ENCODE measurements around the gene RAD9B. TPM values are rescaled to one million over a fixed set of nuclear protein-coding genes. Genes with fewer than 3 reads are reported as not detected.

The RAD9B gene
- total and polyA plus RNA-seq, 9 of the 15 experiments (the other 6 are each of a cell fraction or from before 2014, with no cell fraction given) = 0.05 to 0.83 (median 0.32) TPM

GRCh38 chr12:110533607-110534006 is 31.5 kb downstream of the RAD9B start:
- Histone ChIP-seq H4K20me1 (replicated peaks; ENCODE audit: control insufficient read depth, insufficient read depth, low read length) (no peaks in the 10 kb centered on the region), H3K9ac (ENCODE audit: insufficient read depth in 1 of 2, low read depth in 2 of 2, low read length in 2 of 2) (no peak overlapping the region), H3K27ac (ENCODE audit: extremely low read depth, low read depth, low read length) (no peak overlapping the region), H3K79me2 (ENCODE audit: control insufficient read depth, insufficient read depth, low read length) (no peaks in the 10 kb centered on the region; the same call in 2 of the 3 replicates), H3K36me3 (ENCODE audit: control insufficient read depth, insufficient read depth, low read length) (peaks cover 61% of the 10 kb centered on the region), H2AFZ (ENCODE audit: low read depth, low read length) (no peak overlapping the region), H3K4me2 (ENCODE audit: insufficient read depth, low read length) (no peak overlapping the region), H3K4me1 (replicated peaks in 1 of 2; ENCODE audit: control insufficient read depth in 2 of 2, insufficient read depth in 2 of 2, low read length in 2 of 2) (no peaks in the 10 kb centered on the region), H3K4me3 (no peak overlapping the region), H3K9me1 (ENCODE audit: control insufficient read depth, insufficient read depth, low read length) (no peaks in the 10 kb centered on the region), H3K27me3 (ENCODE audit: control insufficient read depth in 2 of 2, insufficient read depth in 2 of 2, low read length in 2 of 2) (no peaks in the 10 kb centered on the region), H3K9me3 (replicated peaks; ENCODE audit: control insufficient read depth, insufficient read depth, low read depth, low read length) (no peaks in the 10 kb centered on the region)
- BruUV-seq (replicated peaks) = no TSS peak
- ChIA-PET CTCF (ENCODE audit: low intra/inter-chr PET ratio) (no interaction called here), POLR2A (interaction anchor here (0.9 kb wide), 1 partner anchor 10 kb away, joined by 3 read pairs; no protein-coding TSS in a partner anchor)
- no peak for FAIRE-seq
- intact Hi-C loops (cut with micrococcal nuclease) = no loop called here
- in situ Hi-C loops (cut with MboI) = no loop called here
- ATAC-seq = no peak
- 63% methylated on average over 6 of the region's 6 CpGs for WGBS (ENCODE audit: insufficient coverage, low coverage, missing lambda C conversion rate)
- TF ChIP-seq E4F1 (CRISPR knock-in tag; IDR thresholded peaks at IDR 0.05; ENCODE audit: borderline replicate concordance) = no peak
- TF ChIP-seq ZKSCAN1 (IDR thresholded peaks at IDR 0.05; ENCODE audit: low read depth, low read length) = no peak
- TF ChIP-seq NFIC (IDR thresholded peaks at IDR 0.05) = no peak
- no peak for TF ChIP-seq ZSCAN29 (IDR thresholded peaks at IDR 0.05)
- no peak for TF ChIP-seq ZNF280A (IDR thresholded peaks at IDR 0.05; ENCODE audit: low read depth, partially characterized antibody)
- no peak for TF ChIP-seq MAFF (IDR thresholded peaks at IDR 0.05; ENCODE audit: low read length)
- no peak for DNase-seq (ENCODE audit: extremely low read depth in 1 of 4, low spot score in 3 of 4)

Measured in K562 (cell line).